Activated T-cell treated with anti-CD3 and anti-CD28 coated beads, Interleukin-2, amount 50 U/mL, for 72 hours (primary cell): ENCODE data around the gene C19orf53. TPM values are rescaled to one million over a fixed set of nuclear protein-coding genes. Genes with fewer than 3 reads are reported as not detected.

Experiments used
- ATAC-seq, 2 donors: fragments of 150-1000 bp; cut with Tn5 transposase; replicated peaks in 1 of 2; 2 replicates each; pipeline ENCODE4 v1.10.0; 2021; ENCODE audit warnings: moderate library complexity in 2 of 2, mild to moderate bottlenecking in 1 of 2
- DNase-seq, 2 donors: peaks; one replicate each; pipeline ENCODE4 v3.0.0; 2021 to 2022; ENCODE audit warnings: mixed read lengths in 1 of 2
- H3K27ac Mint-ChIP-seq: one replicate; pipeline ENCODE4 v1.8.0; 2022; ENCODE audit warnings: mild to moderate bottlenecking, moderate library complexity, mixed read lengths
- H3K27me3 Mint-ChIP-seq: one replicate; pipeline ENCODE4 v1.8.0; 2022; ENCODE audit warnings: low read depth, mixed read lengths
- H3K36me3 Mint-ChIP-seq, 2 donors: one replicate each; pipeline ENCODE4 v1.8.0; 2022; ENCODE audit warnings: mixed read lengths in 2 of 2, mild to moderate bottlenecking in 1 of 2; ENCODE audit not compliant: insufficient read depth in 2 of 2
- H3K4me1 Mint-ChIP-seq: one replicate; pipeline ENCODE4 v1.8.0; 2022; ENCODE audit warnings: low read depth, mixed read lengths
- H3K4me3 Mint-ChIP-seq, 2 donors: one replicate each; pipeline ENCODE4 v1.8.0; 2022; ENCODE audit warnings: mild to moderate bottlenecking in 2 of 2, mixed read lengths in 2 of 2, moderate library complexity in 2 of 2
- H3K9me3 Mint-ChIP-seq, 2 donors: one replicate each; pipeline ENCODE4 v1.8.0; 2022; ENCODE audit warnings: mixed read lengths in 2 of 2
- total RNA-seq, 2 donors: library from RNA; stranded (reverse); gene quantifications; one replicate each; pipeline ENCODE4 v1.2.3, GENCODE V29; 2022

Gene C19orf53
- total RNA-seq, 2 donors from 2014 or later: 76.5 to 88.1 TPM

DNA sequence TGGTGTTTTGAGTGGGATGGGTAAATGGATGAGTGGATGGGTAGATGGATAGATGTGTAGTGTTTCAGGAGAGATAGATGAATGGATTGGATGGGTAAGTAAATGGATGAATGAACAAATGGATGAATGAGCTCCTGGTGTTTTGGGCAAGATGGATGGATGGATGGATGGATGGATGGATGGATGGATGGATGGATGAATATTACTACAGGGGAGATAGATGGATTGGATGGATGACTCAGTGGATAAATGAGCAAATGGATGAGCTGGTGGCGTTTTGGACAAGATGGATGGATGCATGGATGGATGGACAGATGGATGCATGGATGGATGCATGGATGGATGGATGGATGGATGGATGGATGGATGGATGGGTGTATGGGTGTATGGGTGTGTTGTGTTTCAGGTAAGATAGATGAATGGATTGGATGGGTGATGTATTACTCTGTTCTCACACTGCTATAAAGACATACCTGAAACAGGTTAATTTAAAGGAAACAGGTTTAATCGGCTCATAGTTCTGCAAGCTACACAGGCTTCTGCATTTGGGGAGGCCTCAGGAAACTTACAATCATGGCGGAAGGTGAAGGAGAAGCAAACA lies 33.3 kb downstream of the C19orf53 start:
- no peak overlapping the region for H3K4me3 Mint-ChIP-seq
- H3K9me3 Mint-ChIP-seq: no peaks in the 10 kb centered on the region
- DNase-seq (no peak), ATAC-seq (no peak)
- H3K36me3 Mint-ChIP-seq: no peaks in the 10 kb centered on the region
- H3K27ac Mint-ChIP-seq: no peak overlapping the region
- H3K27me3 Mint-ChIP-seq: no peaks in the 10 kb centered on the region
- no peaks in the 10 kb centered on the region for H3K4me1 Mint-ChIP-seq

DNA sequence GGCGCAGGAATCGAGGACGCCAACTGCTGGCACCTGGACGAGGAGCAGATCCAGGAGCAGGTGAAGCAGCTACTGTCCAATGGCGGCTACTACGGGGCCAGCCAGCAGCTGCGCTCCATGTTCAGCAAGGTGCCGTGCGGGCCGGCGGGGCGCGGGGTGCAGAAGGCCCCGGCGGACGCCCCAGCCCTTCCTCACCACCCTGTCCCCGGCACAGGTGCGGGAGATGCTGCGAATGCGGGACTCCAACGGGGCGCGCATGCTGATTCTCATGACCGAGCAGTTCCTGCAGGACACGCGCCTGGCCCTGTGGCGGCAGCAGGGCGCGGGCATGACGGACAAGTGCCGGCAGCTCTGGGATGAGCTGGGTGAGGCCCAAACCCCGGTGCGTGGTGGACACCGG lies 34.6 kb downstream of the C19orf53 start:
- Mint-ChIP-seq H3K4me1 (no peaks in the 10 kb centered on the region), H3K9me3 (no peaks in the 10 kb centered on the region), H3K4me3 (no peak overlapping the region), H3K27me3 (no peaks in the 10 kb centered on the region), H3K36me3 (peaks cover 2 to 3% of the 10 kb centered on the region in 2 donors), H3K27ac (no peak overlapping the region)
- ATAC-seq: no peak
- DNase-seq: no peak

DNA sequence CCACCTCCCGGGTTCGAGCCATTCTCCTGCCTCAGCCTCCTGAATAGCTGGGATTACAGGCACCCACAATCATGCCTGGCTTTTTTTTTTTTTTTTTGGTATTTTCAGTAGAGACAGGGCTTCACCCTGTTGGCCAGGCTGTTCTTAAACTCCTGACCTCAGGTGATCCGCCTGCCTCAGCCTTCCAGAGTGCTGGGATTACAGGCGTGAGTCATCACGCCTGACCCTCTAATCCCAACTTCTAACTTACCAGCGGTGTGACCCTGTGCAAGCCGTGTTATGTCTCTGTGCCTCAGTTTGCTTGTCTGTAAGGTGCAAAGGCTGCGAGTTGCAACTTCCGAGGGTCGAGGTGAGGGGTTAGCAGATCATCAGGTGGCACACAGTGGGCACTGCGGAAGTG lies 38.3 kb downstream of the C19orf53 start:
- H3K36me3 Mint-ChIP-seq: peaks cover 2 to 3% of the 10 kb centered on the region in 2 donors
- DNase-seq (no peak), ATAC-seq (no peak)
- no peak overlapping the region for H3K27ac Mint-ChIP-seq
- H3K9me3 Mint-ChIP-seq: no peaks in the 10 kb centered on the region
- no peaks in the 10 kb centered on the region for H3K27me3 Mint-ChIP-seq
- H3K4me3 Mint-ChIP-seq: no peak overlapping the region
- no peaks in the 10 kb centered on the region for H3K4me1 Mint-ChIP-seq

DNA sequence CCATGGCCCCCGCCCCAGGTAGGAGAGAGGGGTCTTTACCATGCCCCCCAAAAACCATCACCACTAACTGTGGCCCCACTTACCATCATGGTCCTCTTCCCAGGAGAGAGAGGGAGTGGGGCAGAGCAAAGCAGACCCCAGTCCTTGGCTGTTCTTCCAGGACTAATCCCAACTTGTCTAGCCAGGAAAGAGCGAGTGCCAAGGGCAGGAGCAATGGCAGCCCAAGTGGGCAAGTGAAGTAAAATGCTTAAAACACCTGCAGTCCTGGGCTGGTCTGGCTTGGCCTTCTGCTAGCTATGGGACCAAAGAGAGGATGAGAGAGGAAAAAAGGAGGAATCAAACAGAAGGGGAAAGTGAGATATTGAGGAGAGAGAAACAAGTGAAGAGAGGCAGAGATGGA lies 38.9 kb downstream of the C19orf53 start:
- Mint-ChIP-seq H3K4me3 (no peak overlapping the region), H3K27me3 (no peaks in the 10 kb centered on the region), H3K4me1 (no peaks in the 10 kb centered on the region), H3K36me3 (peaks cover 2 to 3% of the 10 kb centered on the region in 2 donors), H3K9me3 (no peaks in the 10 kb centered on the region), H3K27ac (no peak overlapping the region)
- no peak for ATAC-seq
- no peak for DNase-seq

DNA sequence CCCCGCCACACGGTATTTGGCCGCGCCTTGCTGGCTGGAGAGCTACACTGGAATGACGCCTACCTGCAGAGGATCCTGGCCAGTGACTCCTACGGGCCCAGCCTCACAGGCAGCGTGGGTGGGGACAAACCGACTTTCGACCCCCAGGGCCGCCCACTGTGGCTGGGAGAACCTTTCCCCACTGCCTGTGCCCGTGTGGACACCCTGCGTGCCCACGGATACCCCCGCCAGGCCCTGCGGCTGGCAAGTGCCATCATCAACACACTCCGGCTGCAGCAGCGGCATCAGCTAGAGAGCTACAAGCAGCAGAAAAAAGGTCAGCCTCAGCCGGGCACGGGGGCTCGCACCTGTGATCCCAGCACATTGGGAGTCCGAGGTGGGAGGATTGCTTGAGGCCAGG lies 40.3 kb downstream of the C19orf53 start:
- Mint-ChIP-seq H3K27ac (no peak overlapping the region), H3K36me3 (peaks cover 2 to 3% of the 10 kb centered on the region in 2 donors), H3K4me3 (no peak overlapping the region), H3K27me3 (no peaks in the 10 kb centered on the region), H3K9me3 (no peaks in the 10 kb centered on the region), H3K4me1 (no peaks in the 10 kb centered on the region)
- ATAC-seq: no peak
- no peak for DNase-seq

DNA sequence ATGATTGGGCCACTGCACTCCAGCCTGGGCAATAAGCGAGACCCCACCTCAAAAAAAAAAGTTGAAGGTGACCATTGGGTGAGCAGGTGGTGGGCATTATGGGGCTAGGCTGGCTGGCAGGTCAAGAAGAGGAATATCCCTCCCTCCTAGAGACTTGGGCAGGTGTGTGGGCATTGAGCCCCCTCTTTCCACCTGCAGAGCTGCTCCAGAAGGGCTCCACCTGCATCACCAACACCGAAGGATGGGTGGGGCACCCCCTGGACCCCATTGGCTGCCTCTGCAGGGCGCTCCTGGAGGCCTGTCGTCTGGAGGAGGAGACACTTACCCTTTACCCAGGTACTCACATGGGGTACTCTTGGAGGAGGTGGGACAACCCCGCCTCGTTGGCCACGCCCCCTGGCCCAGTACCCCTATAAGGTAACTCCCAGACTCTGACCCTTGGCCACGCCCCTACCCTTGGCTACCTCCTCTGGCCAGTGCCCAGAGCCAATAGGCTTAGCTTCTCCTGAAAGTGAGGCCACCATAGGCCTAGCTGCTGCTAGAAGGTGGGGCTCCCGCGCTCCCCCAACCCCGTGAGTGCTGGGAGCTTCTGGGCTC lies 42.9 kb downstream of the C19orf53 start:
- Mint-ChIP-seq H3K9me3 (no peaks in the 10 kb centered on the region), H3K36me3 (peaks cover 3 to 4% of the 10 kb centered on the region in 2 donors), H3K27me3 (no peaks in the 10 kb centered on the region), H3K4me3 (peak overlapping the region in 1 of 2 donors; percentile 16), H3K4me1 (no peaks in the 10 kb centered on the region), H3K27ac (no peak overlapping the region)
- ATAC-seq (peak; percentile 52 to 70), DNase-seq (peak in 1 of 2 donors; percentile 28)

DNA sequence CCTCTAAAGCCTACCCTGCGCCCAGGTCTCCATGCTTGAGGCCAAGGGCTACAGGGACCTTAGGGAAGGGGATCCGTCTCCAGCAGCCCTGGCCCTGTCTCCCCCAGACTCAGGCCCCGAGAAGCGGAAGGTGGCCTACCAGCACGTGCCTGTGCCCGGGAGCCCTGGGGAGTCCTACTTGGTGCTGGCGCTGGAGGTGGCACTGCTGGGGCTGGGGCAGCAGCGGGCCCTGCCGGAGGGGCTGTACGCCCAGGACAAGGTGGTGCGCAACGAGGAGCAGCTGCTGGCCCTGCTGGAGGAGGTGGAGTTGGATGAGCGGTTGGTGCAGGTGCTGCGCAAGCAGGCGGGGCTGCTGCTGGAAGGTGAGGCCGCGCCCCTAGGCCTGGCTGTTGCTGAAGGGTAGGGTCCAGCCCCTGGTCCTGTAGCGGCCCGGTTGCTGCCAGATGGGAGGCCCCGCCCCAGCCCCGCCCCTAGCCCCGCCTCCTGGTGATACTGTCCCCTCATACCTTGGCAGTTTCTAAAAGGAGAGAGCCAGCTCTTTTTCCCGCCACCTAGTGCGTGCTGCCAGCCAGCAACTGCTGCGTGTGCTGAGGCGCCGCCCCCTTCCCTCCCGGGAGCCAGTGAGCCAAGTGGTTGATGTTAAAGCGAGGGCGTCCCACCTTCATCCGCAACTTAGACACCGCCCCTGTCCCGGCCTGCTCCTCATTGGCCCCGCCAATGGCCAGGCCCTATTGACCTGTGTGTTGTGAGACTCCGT lies 43.5 kb downstream of the C19orf53 start:
- Mint-ChIP-seq H3K27ac (no peak overlapping the region), H3K27me3 (no peaks in the 10 kb centered on the region), H3K4me1 (no peaks in the 10 kb centered on the region), H3K9me3 (no peaks in the 10 kb centered on the region), H3K36me3 (peaks cover 3 to 4% of the 10 kb centered on the region in 2 donors), H3K4me3 (peak overlapping the region; percentile 16 to 31)
- peak in 1 of 2 donors; percentile 22 for DNase-seq
- peak; percentile 55 to 74 for ATAC-seq

DNA sequence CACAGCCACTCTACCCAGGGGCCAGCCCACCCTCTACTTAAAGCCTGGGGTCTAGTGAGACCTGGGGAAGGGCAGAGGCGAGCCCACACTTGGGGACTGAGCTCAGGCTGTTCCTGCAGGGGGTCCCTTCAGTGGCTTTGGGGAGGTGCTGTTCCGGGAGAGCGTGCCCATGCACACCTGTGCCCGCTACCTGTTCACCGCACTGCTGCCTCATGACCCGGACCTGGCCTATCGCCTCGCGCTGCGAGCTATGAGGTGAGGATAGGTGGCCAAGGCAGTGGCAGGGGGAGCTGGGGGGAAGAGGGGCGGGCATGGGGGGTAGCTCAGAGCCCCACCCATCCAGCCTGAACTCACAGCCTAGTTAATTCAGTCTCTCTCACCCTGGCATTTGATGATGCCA lies 45.0 kb downstream of the C19orf53 start:
- Mint-ChIP-seq H3K9me3 (no peaks in the 10 kb centered on the region), H3K36me3 (peaks cover 0 to 2% of the 10 kb centered on the region in 2 donors), H3K4me1 (no peaks in the 10 kb centered on the region), H3K27me3 (no peaks in the 10 kb centered on the region), H3K4me3 (no peak overlapping the region), H3K27ac (no peak overlapping the region)
- DNase-seq (no peak), ATAC-seq (no peak)

DNA sequence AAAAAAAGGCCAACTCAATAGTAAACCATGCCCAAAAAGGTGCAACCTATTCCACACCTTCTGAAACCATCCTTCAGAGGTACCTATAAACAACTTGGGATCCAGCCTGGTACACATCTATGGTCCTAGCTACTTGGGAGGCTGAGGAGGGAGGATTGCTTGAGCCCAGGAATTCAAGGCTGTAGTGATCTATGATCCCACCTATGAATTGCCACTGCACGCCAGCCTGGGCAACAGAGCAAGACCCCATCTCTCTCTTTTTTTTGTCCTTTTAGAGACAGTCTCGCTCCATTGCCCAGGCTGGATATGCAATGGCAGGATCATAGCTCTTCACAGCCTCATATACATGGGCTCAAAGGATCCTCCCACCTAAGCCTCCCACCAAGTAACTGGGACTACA lies 47.0 kb downstream of the C19orf53 start:
- DNase-seq: no peak
- Mint-ChIP-seq H3K4me3 (no peak overlapping the region), H3K4me1 (peaks cover 5% of the 10 kb centered on the region), H3K9me3 (no peaks in the 10 kb centered on the region), H3K36me3 (peaks cover 2 to 3% of the 10 kb centered on the region in 2 donors), H3K27me3 (no peaks in the 10 kb centered on the region), H3K27ac (no peak overlapping the region)
- no peak for ATAC-seq

DNA sequence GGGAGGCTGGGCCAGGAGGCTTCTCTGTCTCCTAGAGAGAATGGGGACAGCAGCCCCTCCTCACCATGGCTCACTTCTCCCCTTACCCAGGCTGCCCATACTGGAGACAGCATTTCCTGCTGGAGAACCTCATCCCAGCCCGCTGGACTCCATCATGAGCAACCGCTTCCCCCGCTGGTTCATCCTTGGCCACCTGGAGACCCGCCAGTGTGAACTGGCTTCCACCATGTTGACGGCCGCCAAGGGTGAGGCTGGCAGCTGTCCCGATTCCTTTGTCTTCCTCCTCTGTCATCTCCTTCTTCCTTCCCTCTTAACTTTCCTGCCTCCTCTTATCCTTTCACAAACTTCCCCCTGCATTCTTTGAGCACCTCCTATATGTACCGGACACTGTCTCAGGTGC lies 49.0 kb downstream of the C19orf53 start:
- no peak overlapping the region for H3K27ac Mint-ChIP-seq
- no peak for ATAC-seq

DNA sequence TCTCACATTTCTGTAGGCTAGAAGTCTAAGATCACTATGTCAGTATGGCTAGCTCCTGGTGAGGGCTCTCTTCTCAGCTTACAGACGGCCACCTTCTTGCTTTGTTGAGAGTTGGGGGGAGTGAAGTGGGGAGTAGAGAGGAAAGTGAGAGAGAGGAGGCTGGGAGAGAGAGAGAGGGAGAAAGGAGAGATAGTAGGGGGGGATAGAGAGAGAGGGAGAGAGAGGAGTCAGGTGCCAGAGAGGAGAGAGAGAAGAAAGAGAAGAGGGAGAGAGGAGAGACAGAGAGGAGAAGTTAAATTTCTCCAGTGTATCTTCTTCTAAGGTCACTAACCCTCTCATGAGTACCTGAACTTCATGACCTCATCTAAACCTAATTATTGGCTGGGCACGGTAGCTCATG lies 49.6 kb downstream of the C19orf53 start:
- ATAC-seq: no peak
- H3K36me3 Mint-ChIP-seq: peaks cover 3% of the 10 kb centered on the region in 2 donors
- H3K9me3 Mint-ChIP-seq: no peaks in the 10 kb centered on the region
- H3K27me3 Mint-ChIP-seq: no peaks in the 10 kb centered on the region
- DNase-seq: no peak
- no peak overlapping the region for H3K4me3 Mint-ChIP-seq
- H3K4me1 Mint-ChIP-seq: peaks cover 5% of the 10 kb centered on the region
- H3K27ac Mint-ChIP-seq: no peak overlapping the region

More for the DNA sequence above, 49.0 kb downstream of the C19orf53 start:
- peaks cover 5% of the 10 kb centered on the region for H3K4me1 Mint-ChIP-seq
- H3K36me3 Mint-ChIP-seq: peaks cover 3% of the 10 kb centered on the region in 2 donors
- DNase-seq: no peak
- H3K4me3 Mint-ChIP-seq: no peak overlapping the region
- no peaks in the 10 kb centered on the region for H3K9me3 Mint-ChIP-seq
- H3K27me3 Mint-ChIP-seq: no peaks in the 10 kb centered on the region

DNA sequence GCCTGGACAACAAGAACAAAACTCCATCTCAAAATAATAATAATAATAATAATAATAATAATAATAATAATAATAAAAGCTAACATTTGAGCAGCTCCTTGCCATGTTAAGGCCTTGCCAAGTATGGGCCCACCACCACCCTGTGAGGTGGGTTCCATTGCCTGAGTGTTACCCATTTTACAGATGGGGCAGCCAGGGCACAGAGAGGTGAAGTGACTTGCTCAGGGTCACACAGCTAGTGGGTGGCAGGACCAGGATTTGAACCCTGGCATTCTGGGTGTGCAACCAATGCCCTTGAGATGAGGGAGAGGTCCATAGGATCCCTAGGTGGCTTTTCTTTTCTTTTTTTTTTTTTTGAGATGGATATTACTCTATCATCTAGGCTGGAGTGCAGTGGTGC lies 50.4 kb downstream of the C19orf53 start:
- Mint-ChIP-seq H3K4me1 (peaks cover 5% of the 10 kb centered on the region), H3K27me3 (no peaks in the 10 kb centered on the region), H3K4me3 (no peak overlapping the region), H3K9me3 (no peaks in the 10 kb centered on the region), H3K27ac (no peak overlapping the region), H3K36me3 (peaks cover 3% of the 10 kb centered on the region in 2 donors)
- ATAC-seq (no peak), DNase-seq (no peak)
